NCI-H1417 (cell line): ENCODE data around the gene TTBK2.
"Not testable (repeated sequence)": the region's sequence is repeated elsewhere in the genome, so short reads cannot be mapped to it uniquely, and the experiment has no call there.

Experiments used
- DNase-seq, 3 experiments: peaks; one replicate each; lab custom pipeline; 2025; lab: John Stamatoyannopoulos, UW

Gene TTBK2

GRCh38 chr15:42908538-42908937 is 12.0 kb downstream of the TTBK2 start:
- DNase-seq: no peak

- DNase-seq: no peak
Measured at GRCh38 chr15:42903388-42904324, 16.9 kb downstream of the TTBK2 start.

DNA sequence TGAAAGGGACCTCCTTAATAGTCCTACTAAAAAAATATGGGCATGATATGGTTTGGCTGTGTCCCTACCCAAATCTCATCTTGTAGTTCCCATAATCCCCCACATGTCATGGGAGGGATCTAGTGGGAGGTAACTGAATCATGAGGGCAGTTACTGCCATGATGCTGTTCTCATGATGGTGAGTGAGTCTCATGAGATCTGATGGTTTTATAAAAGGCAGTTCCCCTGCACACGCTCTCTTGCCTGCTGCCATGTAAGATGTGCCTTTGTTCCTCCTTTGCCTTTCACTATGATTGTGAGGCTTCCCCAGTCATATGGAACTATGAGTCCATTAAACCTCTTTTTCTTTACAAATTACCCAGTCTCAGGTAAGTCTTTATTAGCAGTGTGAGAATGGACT is 26.7 kb downstream of the TTBK2 start:
- DNase-seq: not testable (repeated sequence)

- DNase-seq: no peak
Measured at GRCh38 chr15:42891569-42891968, 29.0 kb downstream of the TTBK2 start.

GRCh38 chr15:42890161-42890913 is 30.2 kb downstream of the TTBK2 start:
- no peak for DNase-seq

DNA sequence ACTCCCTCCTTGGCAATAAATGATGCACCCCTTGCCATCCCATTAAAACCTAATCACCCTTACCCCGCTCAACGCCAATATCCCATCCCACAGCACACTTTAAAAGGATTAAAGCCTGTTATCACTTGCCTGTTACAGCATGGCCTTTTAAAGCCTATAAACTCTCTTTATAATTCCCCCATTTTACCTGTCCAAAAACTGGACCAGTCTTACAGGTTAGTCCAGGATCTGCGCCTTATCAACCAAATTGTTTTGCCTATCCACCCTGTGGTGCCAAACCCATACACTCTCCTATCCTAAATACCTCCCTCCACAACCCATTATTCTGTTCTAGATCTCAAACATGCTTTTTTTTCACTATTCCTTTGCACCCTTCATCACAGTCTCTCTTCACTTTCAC is 33.2 kb downstream of the TTBK2 start:
- not testable (repeated sequence) for DNase-seq

- no peak for DNase-seq
Measured at GRCh38 chr15:42880121-42880520, 40.5 kb downstream of the TTBK2 start.

- DNase-seq: peak in 1 of 3 experiments; percentile 15
Measured at GRCh38 chr15:42879443-42879842, 41.1 kb downstream of the TTBK2 start.

DNA sequence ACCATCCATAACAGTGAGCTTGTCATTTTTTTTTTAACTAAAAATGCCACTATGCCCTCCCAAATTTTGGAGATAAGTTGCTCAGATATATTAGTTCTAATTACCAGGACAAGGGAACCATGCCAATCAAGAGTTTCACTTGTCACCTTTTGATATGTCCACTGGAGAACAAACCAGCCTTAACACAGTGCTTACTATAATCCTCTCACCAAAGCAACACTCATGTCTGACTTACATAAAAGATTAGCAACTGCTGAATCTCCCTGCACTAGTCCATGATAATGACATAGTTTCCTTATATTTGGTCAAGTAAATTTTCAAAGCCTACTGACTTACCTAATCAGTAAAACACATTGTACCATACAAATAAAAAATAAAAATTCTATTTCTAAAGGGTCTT is 44.4 kb downstream of the TTBK2 start:
- no peak for DNase-seq

GRCh38 chr15:42868683-42869082 is 51.9 kb downstream of the TTBK2 start:
- no peak for DNase-seq

DNA sequence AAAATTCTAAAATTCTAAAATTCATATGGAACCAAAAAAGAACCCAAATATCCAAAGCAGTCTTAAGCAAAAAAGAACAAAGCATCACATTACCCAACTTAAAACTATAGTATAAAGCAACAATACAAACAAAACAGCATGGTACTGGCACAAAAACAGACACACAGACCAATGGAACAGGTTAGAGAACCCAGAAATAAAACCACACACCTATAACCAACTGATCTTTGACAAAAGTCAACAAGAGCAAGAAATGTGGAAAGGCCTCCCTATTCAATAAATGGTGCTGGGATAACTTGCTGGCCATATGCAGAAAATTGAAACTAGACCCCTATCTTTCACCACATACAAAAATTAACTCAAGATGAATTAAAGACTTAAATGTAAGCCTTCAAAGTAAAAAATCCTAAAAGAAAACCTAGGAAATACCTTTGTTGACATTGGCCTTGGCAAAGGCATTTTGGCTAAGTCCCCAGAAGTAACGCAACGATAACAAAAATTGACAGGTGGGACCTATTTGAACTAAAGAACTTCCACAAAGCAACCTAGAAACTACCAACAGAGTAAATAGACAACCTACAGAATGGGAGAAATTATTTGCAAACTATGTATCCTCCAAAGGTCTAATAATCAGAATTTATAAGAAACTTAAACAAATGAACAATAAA is 56.9 kb downstream of the TTBK2 start:
- DNase-seq: no peak

DNA sequence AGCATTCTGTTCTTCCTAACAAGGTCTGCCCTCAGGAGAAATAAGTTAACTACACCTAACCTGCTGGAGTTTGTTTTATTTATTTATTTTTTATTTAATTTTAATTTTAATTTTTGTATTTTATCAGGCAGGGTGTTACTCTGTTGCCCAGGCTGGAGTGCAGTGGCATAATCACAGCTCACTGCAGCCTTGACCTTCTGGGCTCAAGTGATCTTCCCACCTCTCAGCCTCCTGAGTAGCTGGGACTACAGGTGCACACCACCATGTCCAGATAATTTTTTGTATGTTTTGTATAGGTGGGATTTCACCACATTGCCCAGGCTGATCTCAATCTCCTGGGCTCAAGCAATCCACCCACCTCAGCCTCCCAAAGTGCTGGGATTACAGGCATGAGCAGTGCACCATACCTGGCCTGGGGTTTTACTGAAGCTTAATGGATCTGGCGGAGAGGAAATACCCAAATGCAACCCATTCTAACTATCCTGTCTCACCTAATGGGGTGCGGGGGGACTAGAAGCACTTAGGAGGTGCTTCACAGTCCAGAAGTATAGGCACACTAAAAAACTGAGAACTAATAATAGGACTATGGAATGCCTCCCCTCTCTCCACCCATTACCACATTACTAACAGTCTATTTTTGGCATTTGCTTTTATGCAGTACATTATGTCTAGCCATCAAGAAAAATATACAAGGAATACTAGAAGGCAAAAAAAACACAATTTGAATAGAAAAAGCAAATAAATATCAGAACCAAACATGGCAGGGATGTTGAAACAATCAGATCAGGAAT is 61.4 kb downstream of the TTBK2 start:
- DNase-seq: no peak

- no peak for DNase-seq
Measured at GRCh38 chr15:42858540-42858939, 62.0 kb downstream of the TTBK2 start.

DNA sequence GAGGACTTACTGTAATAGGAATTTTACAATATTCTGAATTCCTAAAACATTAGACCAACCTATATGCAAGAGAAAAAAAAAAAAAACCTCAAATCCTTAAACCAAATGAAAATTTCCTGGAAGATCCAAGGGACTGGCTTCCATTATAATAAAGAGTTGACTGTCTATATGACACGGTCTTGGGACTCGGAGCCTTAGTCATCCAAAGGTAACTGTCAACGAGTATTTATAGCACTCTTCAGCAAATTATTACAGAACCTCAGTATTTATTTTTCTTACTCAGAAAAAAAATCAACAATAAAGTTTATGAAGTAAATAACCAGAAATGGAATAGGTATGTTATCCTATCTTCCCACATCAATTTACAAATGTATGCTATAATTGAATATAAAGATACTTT is 66.0 kb downstream of the TTBK2 start:
- no peak for DNase-seq

- DNase-seq: no peak
Measured at GRCh38 chr15:42849836-42850235, 70.7 kb downstream of the TTBK2 start.

GRCh38 chr15:42848846-42849245 is 71.7 kb downstream of the TTBK2 start:
- no peak for DNase-seq

GRCh38 chr15:42846647-42847046 is 73.9 kb downstream of the TTBK2 start:
- DNase-seq: no peak

GRCh38 chr15:42845581-42845980 is 75.0 kb downstream of the TTBK2 start:
- DNase-seq: no peak

DNA sequence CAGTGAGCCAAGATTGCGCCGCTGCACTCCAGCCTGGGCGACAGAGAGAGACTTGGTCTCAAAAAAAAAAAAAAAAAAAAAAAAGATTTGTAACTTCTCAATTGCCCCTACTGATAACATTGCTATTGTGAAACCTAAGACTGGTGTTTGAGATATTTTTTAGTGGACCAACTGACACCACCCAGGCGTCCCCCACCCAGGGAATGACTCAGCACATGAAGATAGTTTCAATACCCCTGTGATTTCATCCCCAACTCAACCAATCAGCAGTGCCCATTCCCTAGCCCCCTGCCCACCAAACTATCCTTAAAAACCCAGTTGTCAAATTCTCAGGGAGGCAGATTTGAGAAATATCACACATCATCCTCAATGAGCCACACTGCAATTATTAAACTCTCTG is 76.9 kb downstream of the TTBK2 start:
- no peak for DNase-seq

DNA sequence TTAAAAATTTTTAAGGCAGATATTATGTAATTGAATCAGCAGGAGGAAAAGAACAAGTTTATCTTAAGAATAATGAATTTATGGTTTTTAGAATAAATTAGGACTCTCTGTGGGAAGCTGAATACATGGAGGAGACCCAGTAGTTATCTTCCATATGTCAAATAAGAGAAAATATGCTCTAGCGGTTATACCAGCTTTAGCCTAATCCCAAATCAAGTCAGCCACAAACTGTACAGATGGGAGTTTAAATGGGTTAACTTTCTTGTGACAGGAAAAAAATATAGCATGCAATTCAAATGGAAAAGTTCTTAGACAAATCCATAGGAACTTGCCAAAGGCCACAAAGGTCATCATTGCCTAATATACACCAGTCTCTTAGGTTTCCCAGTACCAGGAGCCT is 84.3 kb downstream of the TTBK2 start:
- no peak for DNase-seq

DNA sequence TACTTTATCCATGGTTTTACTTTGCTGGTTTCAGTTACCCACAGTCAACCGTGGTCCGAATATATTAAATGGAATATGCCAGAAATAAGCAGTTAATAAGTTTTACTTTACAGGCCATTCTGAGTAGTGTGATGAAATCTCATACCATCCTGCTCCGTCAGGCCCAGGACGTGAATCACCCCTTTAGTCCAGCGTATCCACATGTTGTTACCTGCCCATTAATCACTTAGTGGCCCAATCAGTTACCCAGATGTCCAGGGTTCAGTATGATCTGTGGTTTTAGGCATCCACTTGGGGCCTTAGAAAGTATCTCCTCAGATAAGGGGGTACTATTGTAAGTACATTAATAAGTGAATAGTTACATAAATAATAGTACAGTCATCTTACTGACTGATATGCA is 88.0 kb downstream of the TTBK2 start:
- no peak for DNase-seq
